HG03558 (cell line): ENCODE data around the gene PSME3IP1.

Experiments used
- ATAC-seq: cut with Tn5 transposase; IDR thresholded peaks from one replicate; pipeline ENCODE4 v1.9.1; 2021; ENCODE audit warnings: moderate number of reproducible peaks; ENCODE audit not compliant: unreplicated experiment; ENCODE audit errors: extremely low read depth

Gene PSME3IP1

DNA sequence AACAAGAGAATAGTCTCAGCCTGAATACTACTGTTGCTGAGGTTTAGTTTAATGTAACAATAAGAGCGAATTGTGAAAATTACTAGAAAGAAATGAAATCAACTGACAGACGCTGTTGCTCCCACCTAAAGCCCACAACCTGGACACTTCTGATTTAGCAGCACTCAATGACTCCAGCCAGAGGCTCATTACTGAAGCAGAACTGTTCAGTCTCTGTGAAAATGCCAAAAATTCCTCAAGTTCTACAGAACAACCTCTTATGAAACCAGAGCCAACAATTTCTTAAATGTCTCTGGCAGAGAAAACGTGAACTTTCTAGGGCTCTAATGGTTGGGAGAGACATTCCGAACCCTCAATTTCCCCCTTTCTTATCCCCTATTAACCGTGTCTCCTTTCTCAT, 9.9 kb downstream of the PSME3IP1 start:
- ATAC-seq: no peak

DNA sequence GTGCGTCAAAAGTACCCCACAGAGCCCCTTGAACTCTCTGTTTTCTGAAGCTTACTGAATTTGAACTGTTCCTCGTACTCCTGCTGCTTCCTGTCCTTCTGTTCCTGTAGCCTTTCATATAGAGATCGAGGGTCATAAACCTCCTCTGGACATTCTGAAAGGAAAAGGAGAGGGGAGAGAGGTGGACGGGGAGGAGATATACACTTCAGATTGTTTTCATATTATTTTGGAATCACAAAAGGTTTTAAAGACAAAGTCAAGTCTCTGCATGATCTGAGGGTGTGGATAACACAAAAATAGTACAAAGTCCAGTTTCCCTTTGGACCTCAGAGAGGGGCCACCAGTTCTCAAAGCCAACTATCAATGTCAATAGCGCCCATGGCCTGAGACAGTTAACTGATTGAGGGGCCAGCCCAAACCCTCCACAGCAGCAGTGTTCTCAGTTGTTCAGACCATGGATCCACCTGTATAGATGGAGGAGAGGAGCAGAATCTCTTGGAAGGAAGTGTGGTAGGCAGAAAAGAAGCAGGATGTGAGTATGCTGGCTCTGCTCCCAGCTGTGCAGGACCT, 13.0 kb downstream of the PSME3IP1 start:
- no peak for ATAC-seq

DNA sequence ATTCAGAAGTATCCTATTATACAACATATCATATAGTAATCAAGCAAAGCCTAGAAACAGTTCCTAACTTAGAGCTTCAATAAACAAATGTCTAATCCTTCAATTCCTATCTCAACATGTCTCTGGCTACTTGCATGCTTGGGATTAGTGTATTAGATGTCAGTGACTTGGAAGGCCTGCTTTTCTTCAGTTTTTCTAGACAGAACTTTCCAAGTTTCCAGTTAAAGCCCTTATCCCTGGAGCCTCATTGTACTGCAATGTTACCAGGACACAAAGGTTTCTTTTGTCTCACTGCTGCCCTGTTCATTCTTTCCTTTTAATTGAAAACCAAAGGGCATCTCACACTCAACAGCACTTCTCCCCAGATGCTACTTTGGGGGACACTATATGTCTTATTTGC, 16.5 kb downstream of the PSME3IP1 start:
- no peak for ATAC-seq

DNA sequence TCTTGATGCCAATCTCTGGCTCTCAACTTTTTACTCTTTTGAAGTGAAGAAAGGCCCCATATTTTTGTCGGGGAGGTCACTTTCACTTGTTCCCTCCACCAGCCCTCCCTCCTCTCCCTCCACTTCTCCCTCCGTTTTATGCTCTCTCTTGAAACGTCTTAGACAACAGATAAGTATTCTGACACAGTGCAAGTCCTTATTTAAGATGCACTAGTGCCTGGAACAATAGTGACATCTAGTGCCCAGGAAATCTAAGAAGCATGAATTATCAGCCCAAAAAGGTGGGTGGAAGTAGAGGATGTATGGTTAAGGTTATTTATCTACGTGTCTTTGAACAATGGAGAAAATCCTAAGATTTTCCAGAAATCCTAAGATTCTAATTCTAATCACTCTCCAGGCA, 17.9 kb downstream of the PSME3IP1 start:
- ATAC-seq: no peak

DNA sequence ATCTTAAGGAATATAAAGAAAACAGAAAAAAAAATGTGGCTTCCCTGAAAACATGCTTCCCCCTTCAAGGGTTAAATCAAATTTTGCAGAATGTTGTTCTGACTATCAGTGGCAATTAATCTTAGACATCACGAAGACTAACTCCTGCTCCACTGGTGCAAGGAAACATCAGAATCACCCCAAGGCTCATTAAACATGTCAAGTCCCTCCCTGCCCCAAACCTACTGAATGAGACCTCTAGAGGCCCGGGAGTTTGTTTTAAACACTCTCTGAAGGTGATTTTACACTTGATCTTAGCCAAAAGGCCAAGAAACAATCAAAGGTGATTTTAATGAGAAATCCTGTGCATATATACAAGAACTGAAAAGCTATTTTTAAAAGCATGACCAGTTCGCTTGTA, 18.3 kb downstream of the PSME3IP1 start:
- ATAC-seq: no peak

DNA sequence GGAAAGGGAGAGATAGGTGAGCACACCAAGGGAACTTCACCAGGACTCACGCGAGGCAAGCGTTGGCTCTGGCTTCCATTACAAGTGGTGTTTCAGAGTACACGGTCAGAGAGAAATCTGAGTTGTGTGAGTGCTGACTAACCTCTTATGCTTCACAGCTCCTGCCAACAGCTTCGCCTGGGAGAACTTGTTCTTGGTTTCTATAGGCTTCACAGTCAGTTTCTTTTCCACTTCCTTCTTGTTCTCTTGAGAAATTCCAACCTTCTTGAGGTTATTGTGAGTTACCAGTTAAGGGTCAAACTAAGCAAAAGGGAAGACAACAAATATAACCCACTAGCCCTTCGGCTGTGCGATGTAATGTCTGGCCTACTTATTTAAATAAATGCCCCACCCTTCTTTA, 18.9 kb downstream of the PSME3IP1 start:
- no peak for ATAC-seq

DNA sequence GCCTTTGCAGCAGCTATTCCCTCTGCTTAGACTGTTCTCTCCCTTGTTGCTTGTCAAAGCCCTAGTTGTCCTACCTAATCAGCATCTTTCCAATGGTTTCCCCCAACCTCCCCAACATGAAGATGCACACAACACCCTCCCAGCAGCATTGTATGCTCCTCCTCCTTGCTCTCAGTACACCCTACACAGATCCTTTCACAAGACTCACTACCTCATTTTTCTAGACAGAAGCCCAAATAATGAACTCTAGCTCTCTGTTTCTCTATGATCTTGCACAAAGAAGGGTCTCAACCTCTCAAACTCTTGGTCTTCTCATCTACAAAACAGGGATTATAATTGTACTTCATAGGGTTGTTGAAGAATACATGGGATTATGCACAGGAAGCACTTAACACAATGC, 19.4 kb downstream of the PSME3IP1 start:
- no peak for ATAC-seq

DNA sequence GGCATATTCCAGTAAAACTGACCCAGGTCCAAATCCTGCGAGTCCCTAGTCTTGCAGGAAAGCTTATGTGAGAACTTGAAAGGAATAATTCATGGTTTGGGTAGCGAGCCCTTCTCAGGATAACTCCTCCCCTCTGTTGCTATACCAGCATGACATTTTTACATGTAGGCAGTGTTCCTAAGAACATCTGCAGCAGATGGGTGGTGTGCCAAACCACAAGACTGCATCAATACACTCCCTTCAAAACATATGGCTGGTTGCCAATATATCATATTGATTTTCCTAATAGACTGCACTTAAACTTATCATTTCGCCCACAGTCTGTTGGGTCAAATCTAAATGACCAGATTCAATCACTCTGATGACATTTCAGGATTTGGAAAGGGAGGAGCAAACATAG, 19.9 kb downstream of the PSME3IP1 start:
- ATAC-seq: no peak

DNA sequence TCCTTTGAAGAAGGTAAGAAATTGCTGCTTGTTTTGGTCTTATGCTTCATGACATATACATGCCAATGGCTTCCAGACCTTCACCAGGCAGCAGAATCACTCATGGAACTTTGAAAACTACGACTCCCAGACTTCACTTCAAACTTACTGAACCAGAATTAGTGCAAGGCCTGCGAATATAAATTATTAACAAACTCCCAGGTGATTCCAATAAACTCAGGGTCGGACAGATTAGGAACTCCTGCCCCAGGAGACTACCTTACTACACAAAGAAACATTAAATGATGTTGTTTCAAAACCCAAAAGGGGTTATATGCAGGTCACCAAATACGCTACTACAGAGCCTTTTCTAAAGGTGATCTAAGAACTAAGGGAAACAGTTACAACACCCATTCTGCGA, 20.4 kb downstream of the PSME3IP1 start:
- no peak for ATAC-seq

DNA sequence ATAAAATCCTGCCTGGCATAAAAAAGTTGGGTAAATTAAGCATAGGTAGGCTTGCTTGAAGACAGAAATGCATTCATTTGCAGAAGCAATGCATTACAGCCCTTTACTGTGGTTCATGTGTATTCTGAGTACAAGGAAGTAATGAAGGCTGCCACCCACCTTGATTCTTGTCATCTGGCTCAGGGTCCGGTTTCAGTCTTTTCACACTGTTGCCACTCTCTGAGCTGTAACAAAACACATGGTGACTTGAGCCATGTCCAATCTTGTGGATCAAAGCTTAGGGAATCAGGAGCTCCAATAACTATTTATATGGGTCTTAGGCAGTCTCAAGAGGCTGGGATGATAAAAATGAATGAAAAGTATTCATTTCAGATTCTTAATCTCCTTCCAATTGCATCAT, 22.0 kb downstream of the PSME3IP1 start:
- no peak for ATAC-seq

DNA sequence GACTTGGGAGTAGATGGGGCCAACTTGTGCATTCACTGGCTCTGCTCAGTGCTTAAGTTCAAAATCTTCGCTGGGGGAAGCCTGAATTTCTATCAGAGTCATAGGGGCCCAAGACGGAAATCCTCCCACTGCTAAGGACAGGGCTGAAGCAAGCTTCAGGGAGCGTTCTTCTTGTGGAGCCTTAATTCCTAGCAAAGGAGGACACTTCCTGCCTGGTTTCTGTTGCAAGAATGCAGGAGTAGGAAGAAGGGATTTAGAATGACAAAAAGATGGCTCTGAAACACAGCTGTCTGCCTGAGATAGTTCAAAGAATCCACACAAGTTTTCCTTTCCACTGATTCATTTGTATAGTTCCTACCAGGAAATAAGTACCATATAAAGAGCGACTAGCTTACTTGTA, 26.4 kb downstream of the PSME3IP1 start:
- no peak for ATAC-seq

DNA sequence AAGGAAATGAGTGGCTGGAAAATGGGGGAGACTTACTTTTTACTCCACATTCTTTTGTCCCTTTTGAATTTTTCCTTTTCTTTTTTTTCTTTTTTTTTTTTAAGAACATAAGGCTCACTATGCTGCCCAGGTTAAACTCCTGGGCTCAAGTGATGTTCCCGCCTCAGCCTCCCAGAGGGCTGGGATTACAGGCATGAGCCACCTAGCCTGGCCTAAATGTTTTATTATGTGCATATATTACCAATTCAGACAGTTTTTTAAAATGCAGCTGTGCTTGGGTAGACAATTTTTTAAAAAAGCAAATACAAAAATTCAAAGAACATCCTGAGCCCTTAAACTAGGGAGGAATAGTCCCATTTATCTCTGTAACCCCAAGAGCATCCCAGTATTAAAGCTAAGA, 28.3 kb downstream of the PSME3IP1 start:
- no peak for ATAC-seq

DNA sequence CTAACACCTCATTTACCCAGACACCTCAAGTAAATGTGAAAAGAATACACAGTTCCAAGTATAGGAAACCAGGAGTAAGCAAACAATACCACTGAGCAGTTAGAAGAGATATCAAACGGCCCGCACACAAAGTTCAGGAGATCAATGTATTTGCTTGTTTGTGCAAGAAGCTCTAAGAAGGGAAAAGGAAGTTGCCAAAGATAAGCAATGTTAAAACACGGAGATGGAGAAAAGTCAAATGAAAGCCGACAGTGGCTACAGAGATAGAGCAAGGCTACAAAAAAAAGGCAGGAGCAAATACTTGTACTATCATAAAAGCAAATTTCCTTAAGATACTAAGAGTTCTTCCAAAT, 29.5 kb downstream of the PSME3IP1 start:
- ATAC-seq: no peak

DNA sequence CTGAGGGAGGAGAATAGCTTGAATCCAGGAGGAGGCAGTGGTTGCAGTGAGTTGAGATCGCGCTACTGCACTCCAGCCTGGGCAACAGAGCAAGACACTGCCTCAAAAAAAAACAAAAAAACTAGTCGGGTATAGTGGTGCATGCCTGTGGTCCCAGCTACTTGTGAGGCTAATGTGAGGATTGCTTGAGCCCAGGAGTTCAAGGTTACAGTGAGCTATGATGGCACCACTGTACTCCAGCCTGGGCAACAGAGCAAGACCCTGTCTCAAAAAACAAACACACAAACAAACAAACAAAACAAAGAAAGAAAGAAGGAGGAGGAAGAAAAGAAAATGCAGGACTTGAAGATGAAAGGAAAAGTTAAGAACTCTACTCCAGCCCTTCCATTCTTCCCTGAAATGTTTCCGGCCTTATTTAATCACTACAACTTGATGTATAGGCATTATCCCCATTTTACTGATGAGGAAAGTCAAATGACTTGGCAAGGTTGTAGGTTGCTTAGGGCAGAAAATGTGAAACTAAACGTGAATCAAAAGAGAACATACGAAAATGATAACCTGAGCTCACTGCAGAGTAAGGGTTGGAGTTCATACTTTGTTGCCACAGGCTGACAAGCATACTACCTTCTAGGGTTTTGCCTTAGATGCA, 30.0 kb downstream of the PSME3IP1 start:
- ATAC-seq: no peak

DNA sequence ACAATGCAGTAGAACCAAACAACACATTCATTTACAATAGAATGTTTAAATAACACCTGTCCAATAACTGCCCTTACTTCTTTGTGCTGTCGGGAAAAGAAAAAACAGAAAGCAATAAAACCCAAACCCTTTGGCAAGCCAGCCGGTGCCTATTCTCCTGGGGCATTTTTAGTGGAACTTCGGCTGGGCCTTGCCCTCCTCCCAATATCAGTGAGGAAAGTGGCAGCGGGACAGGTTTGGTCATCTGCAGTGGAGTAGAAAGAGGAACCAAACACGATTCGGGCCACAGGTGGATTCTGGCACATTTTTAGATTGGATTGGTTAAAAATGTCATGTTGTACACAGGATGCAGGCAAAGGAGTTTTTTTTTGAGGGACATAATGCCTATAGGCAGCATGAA, 32.0 kb downstream of the PSME3IP1 start:
- no peak for ATAC-seq

DNA sequence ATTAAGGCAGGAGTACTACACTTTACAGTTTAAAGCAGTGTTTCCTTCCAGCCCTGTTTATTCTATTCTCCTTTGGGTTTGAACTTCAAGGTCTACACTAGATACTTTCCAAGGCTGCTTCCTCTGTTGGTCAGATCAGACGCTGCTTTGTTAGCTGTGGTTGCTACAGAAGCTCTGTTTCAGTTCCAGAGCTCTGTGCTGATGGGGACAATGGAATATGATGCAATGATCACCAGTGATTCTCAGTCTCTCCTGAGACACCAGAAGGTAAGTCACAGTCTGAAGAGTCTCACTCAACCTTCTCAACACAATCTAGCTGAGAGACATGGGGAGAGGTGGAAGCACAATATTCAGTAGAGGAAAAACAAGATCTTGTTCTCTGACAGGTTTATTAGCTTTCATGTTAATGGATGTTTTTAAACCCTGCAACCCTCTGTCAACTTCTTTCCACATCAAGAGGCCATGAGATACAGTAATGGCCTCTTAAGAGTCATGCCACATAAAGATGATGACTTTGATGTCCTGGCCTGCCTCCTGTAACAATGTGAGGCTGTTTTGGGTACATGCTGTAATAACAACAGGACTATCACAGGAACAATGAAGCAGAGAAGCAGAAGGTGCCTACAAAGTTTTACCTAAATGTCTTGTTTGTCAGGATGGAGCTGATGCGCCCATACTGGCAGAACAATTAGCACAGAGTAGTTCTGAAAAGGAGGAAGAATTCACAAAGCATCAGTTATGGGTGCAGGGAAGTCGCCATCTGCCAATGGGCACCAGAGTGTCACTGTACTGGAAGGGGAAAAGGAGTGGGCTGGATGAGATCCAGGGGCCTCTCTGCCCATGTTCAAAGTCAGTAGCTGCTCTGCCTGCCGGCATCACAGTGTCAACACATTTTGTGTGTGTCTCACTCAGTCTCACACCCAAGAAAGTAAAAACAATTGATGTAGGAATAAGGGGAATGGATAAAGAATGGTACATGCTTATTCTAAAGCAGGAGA, 33.4 kb downstream of the PSME3IP1 start:
- no peak for ATAC-seq

DNA sequence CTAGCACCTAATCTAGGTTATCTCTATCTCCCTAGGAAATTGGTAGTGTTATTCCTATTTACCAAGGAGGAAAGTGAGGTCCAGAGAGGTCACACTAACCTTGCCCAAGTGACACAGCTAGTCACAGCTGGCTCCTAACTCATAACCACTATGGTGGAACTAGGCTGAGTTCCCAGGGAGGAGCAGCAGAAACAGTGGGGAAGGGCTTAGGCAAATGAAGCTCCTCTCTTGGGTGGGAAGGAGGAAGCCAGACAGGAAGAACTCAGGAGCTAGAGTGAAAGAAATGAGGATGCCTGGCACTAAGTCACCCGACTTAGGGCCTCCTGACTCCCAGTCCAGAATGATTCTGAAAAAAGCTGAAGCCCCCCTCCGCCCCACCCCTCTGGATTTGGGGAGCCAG, 34.5 kb downstream of the PSME3IP1 start:
- ATAC-seq: no peak

DNA sequence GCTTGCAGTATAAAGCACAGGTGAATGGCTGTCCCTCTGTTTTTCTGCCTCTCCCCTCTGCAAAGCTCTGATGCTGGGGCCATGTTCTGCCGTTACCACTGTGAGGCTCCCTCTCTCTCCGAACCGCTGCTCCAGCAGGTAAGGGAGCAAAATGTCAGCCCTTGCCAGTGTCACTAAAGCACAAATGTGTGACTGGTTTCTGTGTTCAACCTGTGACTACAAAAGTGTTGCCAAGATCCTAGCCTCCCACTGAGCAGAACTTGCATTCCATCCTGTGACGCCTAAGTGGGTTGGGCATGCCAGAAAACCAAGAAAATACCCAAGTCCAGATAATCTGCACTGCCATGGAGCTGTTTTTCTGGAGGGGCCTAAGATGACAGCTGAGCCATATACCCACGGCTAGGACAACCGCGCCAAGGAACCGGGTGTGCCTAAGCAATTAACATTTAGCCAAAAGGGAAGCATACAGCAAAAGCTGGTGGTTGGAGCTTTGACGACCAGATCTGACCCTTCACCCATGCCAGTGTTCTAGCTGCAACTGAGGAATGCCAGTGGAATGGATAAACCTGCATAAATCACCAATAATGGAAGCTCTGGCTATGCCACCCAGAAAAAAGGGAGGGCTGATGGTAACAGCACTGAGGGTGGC, 35.0 kb downstream of the PSME3IP1 start:
- no peak for ATAC-seq

DNA sequence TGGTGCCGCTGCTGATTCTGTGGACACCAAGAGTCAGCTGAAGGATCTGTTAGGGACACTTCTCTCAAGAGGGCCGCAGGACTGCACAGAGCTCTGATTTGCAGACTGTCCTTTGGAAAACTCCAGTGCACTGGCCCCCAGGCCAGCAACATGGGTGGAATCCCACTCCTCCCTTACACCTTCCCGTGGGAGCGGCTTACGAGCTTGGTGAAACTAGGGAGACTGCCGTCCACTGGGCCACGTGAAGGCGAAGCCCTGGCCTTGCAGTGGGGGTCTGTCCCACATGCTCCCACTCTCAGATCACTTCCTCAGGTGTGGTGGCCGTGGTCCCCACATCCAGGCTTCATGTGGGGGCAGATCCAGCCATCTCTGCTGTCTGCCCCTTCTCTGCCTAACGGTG, 36.4 kb downstream of the PSME3IP1 start:
- no peak for ATAC-seq

DNA sequence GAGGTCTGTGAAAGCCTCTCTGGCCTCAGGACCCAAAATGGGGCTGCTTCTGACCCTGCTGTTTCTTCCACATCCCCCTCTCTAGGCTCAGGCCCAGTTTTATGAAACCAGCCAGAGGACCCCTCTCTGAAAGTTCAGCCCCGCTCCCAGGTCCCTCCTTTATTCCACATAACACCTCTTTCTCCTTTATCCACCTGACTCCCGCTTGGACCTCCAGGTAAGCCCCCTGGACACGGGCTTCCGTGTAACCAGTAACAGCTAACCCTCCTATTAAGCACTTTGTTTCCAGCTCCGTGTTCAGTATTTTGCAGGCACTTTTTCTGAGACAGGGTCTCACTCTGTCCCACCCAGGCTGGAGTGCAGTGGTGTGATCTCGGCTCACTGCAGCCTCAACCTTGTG, 37.4 kb downstream of the PSME3IP1 start:
- ATAC-seq: no peak
